Measurements from ENCODE around the gene GBP3. TPM values are rescaled to one million over a fixed set of nuclear protein-coding genes. Genes with fewer than 3 reads are reported as not detected.
"Not testable (repeated sequence)": the region's sequence is repeated elsewhere in the genome, so short reads cannot be mapped to it uniquely, and the experiment has no call there.

The GBP3 gene
- total RNA-seq, 2 experiments from 2014 or later: 45.9 to 50.7 TPM

DNA sequence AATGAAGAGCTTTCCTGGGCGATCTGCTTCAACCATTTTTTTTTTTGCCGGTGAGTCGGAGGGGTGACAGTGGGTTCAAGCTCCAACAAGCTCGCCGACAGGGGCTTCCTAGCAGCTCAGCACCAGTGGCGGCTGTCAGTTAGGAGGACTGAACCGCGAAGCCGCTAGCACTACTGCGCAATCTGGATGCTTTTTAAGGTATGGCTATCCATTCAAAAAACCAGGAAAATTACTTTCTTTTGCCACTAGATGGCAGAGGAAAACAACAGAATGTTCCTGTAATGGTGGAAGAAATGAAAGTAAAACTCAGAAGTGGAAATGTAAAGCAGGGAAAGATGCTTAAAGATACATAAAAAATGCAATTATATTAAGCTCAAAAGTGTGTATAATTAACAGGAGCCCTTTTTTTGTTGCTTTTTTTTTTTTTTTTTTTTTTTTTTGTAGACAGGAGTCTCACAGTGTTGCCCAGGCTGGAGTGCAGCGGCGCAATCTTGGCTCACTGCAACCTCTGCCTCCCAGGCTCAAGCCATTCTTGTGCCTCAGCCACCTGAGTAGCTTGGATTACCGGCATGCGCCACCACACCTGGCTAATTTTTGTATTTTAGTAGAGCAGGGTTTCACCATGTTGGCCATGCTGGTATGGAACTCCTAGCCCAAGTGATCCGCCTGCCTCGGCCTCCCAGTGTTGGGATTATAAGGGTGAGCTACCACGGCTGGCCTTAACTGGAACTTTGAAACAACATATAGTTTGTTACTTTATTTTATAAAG lies 38.7 kb downstream of the GBP3 start:
- POLR2A ChIA-PET: interaction anchor here (0.6 to 1.1 kb wide), 4 partner anchors 16 to 958 kb away, joined by 3 to 4 read pairs (median 4); partner anchors contain the start of gene GBP2
- H3K4me1 Mint-ChIP-seq: peaks cover 64% of the 10 kb centered on the region
- ATAC-seq (ENCODE audit: low read depth): peak; percentile 62

DNA sequence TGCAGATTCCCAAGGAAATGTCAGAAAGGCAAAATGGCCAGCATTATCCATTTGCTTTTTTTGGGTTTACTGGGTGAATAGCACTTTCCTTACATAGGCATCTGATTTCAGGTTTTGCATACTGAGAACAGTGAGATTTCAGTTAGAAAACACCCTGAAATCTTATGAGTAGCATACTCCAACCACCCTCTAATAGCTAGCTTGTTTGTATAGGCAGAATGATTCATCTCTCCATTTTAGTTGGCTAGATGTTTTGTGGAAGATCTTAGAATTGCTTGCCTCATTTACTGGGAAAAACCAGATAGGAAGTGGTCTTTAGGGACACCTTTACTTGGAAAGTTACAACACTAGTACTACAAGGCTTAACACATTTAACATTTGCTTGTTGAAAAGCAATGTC lies 40.6 kb downstream of the GBP3 start:
- ATAC-seq (ENCODE audit: low read depth) (no peak), DNase-seq (no peak)
- Mint-ChIP-seq H3K4me3 (peak overlapping the region; percentile 49), H3K9me3 (peaks cover 1% of the 10 kb centered on the region), H3K27me3 (no peaks in the 10 kb centered on the region), H3K4me1 (peaks cover 63% of the 10 kb centered on the region), H3K36me3 (peaks cover 74% of the 10 kb centered on the region), H3K27ac (peak overlapping the region; percentile 77)
- POLR2A ChIA-PET: no interaction called here

More for the DNA sequence above, 38.7 kb downstream of the GBP3 start:
- peaks cover 74% of the 10 kb centered on the region for H3K36me3 Mint-ChIP-seq
- no peaks in the 10 kb centered on the region for H3K27me3 Mint-ChIP-seq
- DNase-seq: peak; percentile 26
- peak overlapping the region; percentile 39 for H3K27ac Mint-ChIP-seq
- peak overlapping the region; percentile 45 for H3K4me3 Mint-ChIP-seq
- H3K9me3 Mint-ChIP-seq: peaks cover 1% of the 10 kb centered on the region

DNA sequence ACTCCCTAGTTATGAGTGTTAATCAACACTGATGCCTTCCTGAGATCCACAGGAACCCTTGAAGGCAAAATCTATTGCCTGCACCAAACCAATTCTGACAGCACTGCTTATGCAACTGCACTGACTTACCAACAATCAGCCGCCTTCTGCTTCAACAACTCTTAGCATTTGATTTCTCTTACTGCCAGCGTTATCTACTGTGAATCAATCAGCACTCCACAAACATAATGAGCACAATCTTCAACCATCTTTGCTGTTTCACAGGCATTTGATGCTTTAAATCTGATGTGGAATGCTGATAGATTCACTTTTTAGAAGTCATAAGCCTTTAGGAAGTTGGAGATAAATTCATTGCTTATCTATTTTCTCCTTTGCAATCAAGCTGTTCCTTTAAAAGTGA lies 41.2 kb downstream of the GBP3 start:
- peaks cover 61% of the 10 kb centered on the region for H3K4me1 Mint-ChIP-seq
- H3K27me3 Mint-ChIP-seq; H3K9me3 Mint-ChIP-seq; DNase-seq; POLR2A ChIA-PET; ATAC-seq (ENCODE audit: low read depth); H3K4me3 Mint-ChIP-seq: not testable (repeated sequence)
- H3K36me3 Mint-ChIP-seq: peaks cover 70% of the 10 kb centered on the region
- peak overlapping the region; percentile 77 for H3K27ac Mint-ChIP-seq

DNA sequence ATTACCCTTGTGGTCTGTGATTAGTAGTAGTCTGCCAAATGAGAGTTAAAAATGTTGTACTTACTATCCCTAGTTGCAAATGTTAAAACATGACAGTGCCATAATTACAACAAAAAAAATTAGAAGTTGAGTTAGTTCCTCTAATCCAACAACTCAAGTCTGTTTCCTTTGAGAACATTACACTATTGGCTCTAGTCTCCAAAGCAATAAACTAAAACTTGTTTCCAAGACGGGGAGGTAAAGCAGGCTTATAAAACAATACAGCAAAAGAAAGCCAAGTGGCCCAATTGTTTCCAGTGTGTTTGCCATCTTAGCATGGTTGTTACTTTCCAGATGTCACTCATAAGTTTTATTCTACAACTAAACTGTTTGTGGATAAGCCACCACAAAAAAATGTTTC lies 41.8 kb downstream of the GBP3 start:
- POLR2A ChIA-PET: no interaction called here
- Mint-ChIP-seq H3K9me3 (peaks cover 1% of the 10 kb centered on the region), H3K27me3 (no peaks in the 10 kb centered on the region), H3K4me1 (peaks cover 60% of the 10 kb centered on the region), H3K27ac (no peak overlapping the region), H3K4me3 (no peak overlapping the region), H3K36me3 (peaks cover 69% of the 10 kb centered on the region)
- ATAC-seq (ENCODE audit: low read depth) (no peak), DNase-seq (no peak)

DNA sequence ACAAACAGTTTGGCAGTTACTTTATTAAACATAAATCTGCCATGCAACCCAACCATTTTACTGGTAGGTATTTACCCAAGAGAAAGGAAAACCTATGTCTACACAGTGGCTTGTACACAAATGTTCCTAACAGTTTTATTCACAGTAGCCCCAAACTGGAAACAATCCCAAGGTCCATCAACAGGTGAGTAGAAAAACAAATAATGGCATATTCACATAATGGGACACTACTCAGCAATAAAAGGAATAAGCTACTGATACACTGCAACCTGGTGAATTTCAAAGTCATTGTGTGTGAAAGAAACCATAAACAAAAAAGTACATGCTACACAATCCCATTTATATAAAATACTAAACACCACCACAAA lies 42.9 kb downstream of the GBP3 start:
- Mint-ChIP-seq H3K36me3 (peaks cover 70% of the 10 kb centered on the region), H3K4me3 (no peak overlapping the region), H3K4me1 (peaks cover 62% of the 10 kb centered on the region), H3K27ac (no peak overlapping the region), H3K27me3 (no peaks in the 10 kb centered on the region), H3K9me3 (peaks cover 1% of the 10 kb centered on the region)
- ATAC-seq (ENCODE audit: low read depth) (no peak), DNase-seq (no peak)
- POLR2A ChIA-PET: no interaction called here

DNA sequence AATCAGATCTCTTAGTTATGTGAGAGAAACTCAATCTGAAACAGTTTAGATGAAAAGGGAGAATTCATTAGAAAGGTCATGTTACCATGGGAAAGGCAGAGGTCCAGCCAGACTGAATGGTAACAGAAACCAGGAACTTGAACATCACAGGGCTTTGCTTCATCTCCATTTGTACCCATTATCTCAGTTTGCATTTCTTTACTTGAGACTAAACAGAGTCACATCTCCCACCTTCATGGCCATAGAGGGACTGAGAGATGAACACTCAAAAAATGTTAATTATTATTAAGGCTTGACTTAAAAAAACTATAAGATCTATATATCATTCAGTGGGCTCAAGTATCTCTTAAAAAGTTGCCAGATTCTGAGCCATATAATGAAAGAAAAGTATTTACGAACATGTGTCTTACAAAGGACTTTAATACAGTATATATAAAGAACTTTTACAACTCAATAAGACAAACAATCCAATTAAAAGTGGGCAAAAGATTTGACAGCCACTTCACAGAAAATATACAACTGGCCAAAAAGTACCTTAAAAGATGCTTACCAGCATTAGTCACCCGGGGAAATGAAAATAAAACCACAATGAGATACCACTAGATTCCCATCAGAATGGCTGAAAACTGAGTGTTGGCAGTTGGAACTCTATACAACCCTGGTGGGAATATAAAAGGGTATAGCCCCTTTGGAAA lies 43.5 kb downstream of the GBP3 start:
- peaks cover 1% of the 10 kb centered on the region for H3K9me3 Mint-ChIP-seq
- H3K36me3 Mint-ChIP-seq: peaks cover 73% of the 10 kb centered on the region
- peak overlapping the region; percentile 32 for H3K27ac Mint-ChIP-seq
- ATAC-seq (ENCODE audit: low read depth): no peak
- no peak overlapping the region for H3K4me3 Mint-ChIP-seq
- POLR2A ChIA-PET: no interaction called here
- H3K4me1 Mint-ChIP-seq: peaks cover 58% of the 10 kb centered on the region
- no peak for DNase-seq
- no peaks in the 10 kb centered on the region for H3K27me3 Mint-ChIP-seq

GRCh38 chr1:88976235-88976634 lies 46.4 kb downstream of the GBP3 start:
- Mint-ChIP-seq H3K27ac (no peak overlapping the region), H3K4me3 (no peak overlapping the region), H3K9me3 (no peaks in the 10 kb centered on the region), H3K27me3 (no peaks in the 10 kb centered on the region), H3K36me3 (peaks cover 46% of the 10 kb centered on the region), H3K4me1 (peaks cover 47% of the 10 kb centered on the region)
- POLR2A ChIA-PET: no interaction called here
- DNase-seq (no peak), ATAC-seq (ENCODE audit: low read depth) (no peak)

- H3K4me3 Mint-ChIP-seq; ATAC-seq (ENCODE audit: low read depth); H3K27me3 Mint-ChIP-seq; POLR2A ChIA-PET; DNase-seq; H3K9me3 Mint-ChIP-seq: not testable (repeated sequence)
- peak overlapping the region; percentile 27 for H3K27ac Mint-ChIP-seq
- H3K36me3 Mint-ChIP-seq: peaks cover 34% of the 10 kb centered on the region
- peaks cover 39% of the 10 kb centered on the region for H3K4me1 Mint-ChIP-seq
Observed at GRCh38 chr1:88974616-88975172, 48.0 kb downstream of the GBP3 start.

- POLR2A ChIA-PET: no interaction called here
- Mint-ChIP-seq H3K9me3 (no peaks in the 10 kb centered on the region), H3K4me3 (no peak overlapping the region), H3K27ac (no peak overlapping the region), H3K36me3 (peaks cover 30% of the 10 kb centered on the region), H3K27me3 (no peaks in the 10 kb centered on the region), H3K4me1 (peaks cover 29% of the 10 kb centered on the region)
- DNase-seq (no peak), ATAC-seq (ENCODE audit: low read depth) (no peak)
Observed at GRCh38 chr1:88973520-88974137, 49.0 kb downstream of the GBP3 start.

DNA sequence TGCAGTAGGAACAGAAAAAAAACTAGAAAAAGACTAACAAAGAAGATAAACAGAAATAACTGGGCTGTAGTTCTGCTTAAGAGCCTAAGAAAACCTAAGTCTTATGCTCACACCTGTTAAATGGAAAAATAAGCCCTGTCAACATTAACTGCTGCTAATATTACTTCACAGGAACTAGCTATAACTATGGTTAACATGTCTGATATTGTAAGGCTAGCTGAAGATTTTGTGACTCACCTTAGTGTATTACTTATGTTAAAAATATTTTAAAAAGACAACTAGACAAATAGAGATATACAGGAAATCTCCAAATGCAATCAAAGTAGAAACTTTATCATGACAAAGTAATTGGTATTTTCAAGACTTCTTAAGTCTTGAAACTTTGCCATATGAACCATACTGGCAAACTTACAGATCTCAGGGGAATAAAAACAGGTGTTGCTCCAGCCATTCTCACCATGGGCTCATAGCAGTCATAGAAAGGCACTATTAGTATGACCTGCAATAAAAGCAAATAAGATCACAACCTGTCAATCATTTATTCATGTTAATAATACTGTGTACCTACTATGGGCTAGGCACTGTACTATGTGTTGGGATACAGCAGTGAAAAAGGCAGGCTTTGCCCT lies 60.9 kb downstream of the GBP3 start:
- ATAC-seq (ENCODE audit: low read depth) (no peak), DNase-seq (no peak)
- Mint-ChIP-seq H3K9me3 (no peaks in the 10 kb centered on the region), H3K36me3 (peaks cover 42% of the 10 kb centered on the region), H3K27ac (no peak overlapping the region), H3K27me3 (no peaks in the 10 kb centered on the region), H3K4me1 (no peaks in the 10 kb centered on the region), H3K4me3 (no peak overlapping the region)
- POLR2A ChIA-PET: interaction anchor here (0.6 kb wide), 1 partner anchor 102 kb away, joined by 4 read pairs; no protein-coding TSS in a partner anchor

DNA sequence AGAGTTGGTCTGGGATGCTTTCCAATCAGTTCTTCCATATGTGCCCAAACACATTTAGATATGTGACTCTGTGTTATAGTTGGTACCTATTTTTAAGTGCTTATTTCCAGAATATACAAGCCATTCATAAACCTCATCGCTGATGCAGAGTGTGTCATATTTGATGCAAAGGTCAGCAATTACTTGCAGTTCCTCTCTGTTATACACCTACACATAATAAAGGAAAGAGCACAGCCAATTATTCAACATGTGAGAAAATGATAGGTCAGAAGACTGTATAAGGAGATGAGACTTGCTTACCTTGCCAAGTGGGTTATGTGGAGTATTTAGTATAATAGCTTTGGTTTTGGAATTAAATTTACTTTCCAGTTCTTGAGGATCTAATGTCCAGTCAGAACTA lies 61.6 kb downstream of the GBP3 start:
- Mint-ChIP-seq H3K27ac (no peak overlapping the region), H3K4me3 (no peak overlapping the region), H3K36me3 (peaks cover 39% of the 10 kb centered on the region), H3K4me1 (no peaks in the 10 kb centered on the region), H3K27me3 (no peaks in the 10 kb centered on the region), H3K9me3 (no peaks in the 10 kb centered on the region)
- POLR2A ChIA-PET: no interaction called here
- ATAC-seq (ENCODE audit: low read depth) (no peak), DNase-seq (no peak)

All from activated naive CD8-positive, alpha-beta T cell treated with anti-CD3 and anti-CD28 coated beads, Interleukin-2, amount 10 ng/mL, durations not matched to agents 7 days and 5 days (primary cell).